ENCODE measurements around the gene PARP12. TPM values are rescaled to one million over a fixed set of nuclear protein-coding genes. Genes with fewer than 3 reads are reported as not detected.

Gene PARP12
- polyA plus RNA-seq, 4 donors = 13.4 to 20.6 (median 15.0) TPM

GRCh38 chr7:140018125-140019043 lies 44.4 kb downstream of the PARP12 start:
- no peak for DNase-seq (ENCODE audit: low read depth in 4 of 4, low spot score in 3 of 4)

GRCh38 chr7:140017543-140017942 lies 45.2 kb downstream of the PARP12 start:
- no peak for DNase-seq (ENCODE audit: low read depth in 4 of 4, low spot score in 3 of 4)

- no peak for DNase-seq (ENCODE audit: low read depth in 4 of 4, low spot score in 3 of 4)
Observed at GRCh38 chr7:140017034-140017433, 45.7 kb downstream of the PARP12 start.

GRCh38 chr7:140016540-140016939 lies 46.2 kb downstream of the PARP12 start:
- no peak for DNase-seq (ENCODE audit: low read depth in 4 of 4, low spot score in 3 of 4)

GRCh38 chr7:140015471-140015970 lies 47.2 kb downstream of the PARP12 start:
- no peak for DNase-seq (ENCODE audit: low read depth in 4 of 4, low spot score in 3 of 4)

GRCh38 chr7:140014123-140014522 lies 48.6 kb downstream of the PARP12 start:
- no peak for DNase-seq (ENCODE audit: low read depth in 4 of 4, low spot score in 3 of 4)

- no peak for DNase-seq (ENCODE audit: low read depth in 4 of 4, low spot score in 3 of 4)
Observed at GRCh38 chr7:140013676-140014075, 49.1 kb downstream of the PARP12 start.

- DNase-seq (ENCODE audit: low read depth in 4 of 4, low spot score in 3 of 4) = no peak
Observed at GRCh38 chr7:140010194-140010895, 52.4 kb downstream of the PARP12 start.

- no peak for DNase-seq (ENCODE audit: low read depth in 4 of 4, low spot score in 3 of 4)
Observed at GRCh38 chr7:140009735-140010134, 53.0 kb downstream of the PARP12 start.

- no peak for DNase-seq (ENCODE audit: low read depth in 4 of 4, low spot score in 3 of 4)
Observed at GRCh38 chr7:140008755-140009610, 53.8 kb downstream of the PARP12 start.

- DNase-seq (ENCODE audit: low read depth in 4 of 4, low spot score in 3 of 4) = no peak
Observed at GRCh38 chr7:140007051-140007690, 55.6 kb downstream of the PARP12 start.

GRCh38 chr7:140006600-140006999 lies 56.2 kb downstream of the PARP12 start:
- DNase-seq (ENCODE audit: low read depth in 4 of 4, low spot score in 3 of 4) = no peak

GRCh38 chr7:140005754-140006503 lies 56.8 kb downstream of the PARP12 start:
- DNase-seq (ENCODE audit: low read depth in 4 of 4, low spot score in 3 of 4) = no peak

- no peak for DNase-seq (ENCODE audit: low read depth in 4 of 4, low spot score in 3 of 4)
Observed at GRCh38 chr7:140005341-140005740, 57.4 kb downstream of the PARP12 start.

GRCh38 chr7:140004672-140005071 lies 58.1 kb downstream of the PARP12 start:
- no peak for DNase-seq (ENCODE audit: low read depth in 4 of 4, low spot score in 3 of 4)

- peak in 3 of 4 donors; percentile 32 to 40 (median 37) for DNase-seq (ENCODE audit: low read depth in 4 of 4, low spot score in 3 of 4)
Observed at GRCh38 chr7:140003913-140004382, 58.8 kb downstream of the PARP12 start.

GRCh38 chr7:140000666-140001268 lies 62.0 kb downstream of the PARP12 start:
- no peak for DNase-seq (ENCODE audit: low read depth in 4 of 4, low spot score in 3 of 4)

- no peak for DNase-seq (ENCODE audit: low read depth in 4 of 4, low spot score in 3 of 4)
Observed at GRCh38 chr7:139999516-139999915, 63.2 kb downstream of the PARP12 start.

GRCh38 chr7:139998572-139998971 lies 64.2 kb downstream of the PARP12 start:
- no peak for DNase-seq (ENCODE audit: low read depth in 4 of 4, low spot score in 3 of 4)
